OCI-LY7 (cell line): Measurements from ENCODE around the gene ZNF775. TPM values are rescaled to one million over a fixed set of nuclear protein-coding genes. Genes with fewer than 3 reads are reported as not detected.

Experiments
- BruUV-seq: library from RNA; stranded (reverse); fragments of 400-500 nt; replicated peaks from 2 replicates; lab custom pipeline; 2021; lab: Mats Ljungman, UMichigan
- CTCF ChIA-PET: fragments of 300-600 bp; sonication (Branson Sonifier 250); formaldehyde crosslinking; loops from one replicate; lab custom pipeline; 2022; ENCODE audit warnings: antibody characterized with exemption; ENCODE audit not compliant: unreplicated experiment; lab: Charles Lee
- POLR2A ChIA-PET: fragments of 300-600 bp; sonication (Branson Sonifier 250); formaldehyde crosslinking; loops from one replicate; lab custom pipeline; 2022; ENCODE audit warnings: antibody characterized with exemption; lab: Charles Lee
- DNase-seq: peaks from one replicate; pipeline ENCODE4 v3.0.0-alpha.2; 2015; ENCODE audit warnings: low spot score
- H2AFZ ChIP-seq: fragments of 200-600 bp; sonication (generic), shearing (Covaris generic); 2 replicates; pipeline ENCODE4 v1.6.1; 2014; ENCODE audit warnings: mild to moderate bottlenecking, antibody characterized with exemption, low read length, moderate library complexity
- H3K27ac ChIP-seq: fragments of 200-600 bp; sonication (generic); 2 replicates; pipeline ENCODE4 v1.5.1; 2014; ENCODE audit warnings: mixed run types, low read depth, mild to moderate bottlenecking, moderate library complexity, low read length, inconsistent platforms; ENCODE audit not compliant: poor library complexity, severe bottlenecking
- H3K36me3 ChIP-seq: fragments of 200-600 bp; sonication (generic); 2 replicates; pipeline ENCODE4 v1.6.1; 2014; ENCODE audit warnings: mild to moderate bottlenecking, antibody characterized with exemption, low read length, moderate library complexity, mixed read lengths; ENCODE audit not compliant: insufficient read depth
- H3K4me1 ChIP-seq: fragments of 200-600 bp; sonication (generic); 2 replicates; pipeline ENCODE4 v1.5.1; 2014; ENCODE audit warnings: mild to moderate bottlenecking, low read length; ENCODE audit not compliant: insufficient read depth, poor library complexity, severe bottlenecking
- H3K4me2 ChIP-seq: fragments of 200-600 bp; sonication (generic); 2 replicates; pipeline ENCODE4 v1.6.1; 2014; ENCODE audit warnings: mild to moderate bottlenecking, low read length
- H3K4me3 ChIP-seq: fragments of 200-600 bp; sonication (generic); 2 replicates; pipeline ENCODE4 v1.5.1; 2014; ENCODE audit warnings: mild to moderate bottlenecking, low read depth, low read length; ENCODE audit not compliant: poor library complexity, severe bottlenecking
- H3K79me2 ChIP-seq: fragments of 200-600 bp; sonication (generic); 2 replicates; pipeline ENCODE4 v1.6.1; 2016; ENCODE audit warnings: low read depth, mild to moderate bottlenecking, low read length, moderate library complexity, mixed read lengths; ENCODE audit not compliant: insufficient read depth
- H3K9me2 ChIP-seq: fragments of 200-600 bp; sonication (generic); 2 replicates; pipeline ENCODE4 v1.6.1; 2016; ENCODE audit warnings: mild to moderate bottlenecking, low read length, mixed read lengths; ENCODE audit not compliant: insufficient read depth
- H3K9me3 ChIP-seq: fragments of 200-600 bp; sonication (generic); 2 replicates; pipeline ENCODE4 v1.6.1; 2014; ENCODE audit warnings: mild to moderate bottlenecking, mixed run types, low read length, mixed read lengths
- H4K20me1 ChIP-seq: fragments of 200-600 bp; sonication (generic); 2 replicates; pipeline ENCODE4 v1.6.1; 2014; ENCODE audit warnings: mild to moderate bottlenecking, antibody characterized with exemption, low read length, moderate library complexity, mixed read lengths; ENCODE audit not compliant: insufficient read depth
- CTCF ChIP-seq: fragments of 200-600 bp; sonication (generic); conservative IDR thresholded peaks from 2 replicates; pipeline ENCODE4 v1.5.1; 2014; ENCODE audit warnings: mild to moderate bottlenecking, antibody characterized with exemption, low read length, moderate library complexity, mixed read lengths
- EZH2phosphoT487 ChIP-seq: fragments of 200-600 bp; sonication (generic); IDR thresholded peaks from 2 replicates; pipeline ENCODE4 v1.6.1; 2018; ENCODE audit warnings: low read depth, borderline replicate concordance, mild to moderate bottlenecking, mixed run types, antibody characterized with exemption, low read length, moderate library complexity, mixed read lengths
- intact Hi-C: fragments of 100-400 bp; cut with micrococcal nuclease; formaldehyde crosslinking; loops from one replicate; pipeline ENCODE4 v1.10.0; 2022; ENCODE audit not compliant: unreplicated experiment
- total RNA-seq, 2 experiments: library from RNA; depleted of rRNA in 1 of 2; stranded (reverse); fragments of >200 nt in 1 of 2; shearing (Covaris generic) in 1 of 2; gene quantifications; 2 replicates each; pipeline ENCODE4 v1.2.3, GENCODE V29; 2014 to 2022

Gene ZNF775
- total RNA-seq, 2 experiments from 2014 or later, result 4.7 to 6.5 TPM

GRCh38 chr7:150443793-150444540, 64.8 kb downstream of the ZNF775 start:
- H3K27ac ChIP-seq, result no peak overlapping the region
- H3K9me3 ChIP-seq, result no peaks in the 10 kb centered on the region
- no peak for TF ChIP-seq CTCF
- no peak for TF ChIP-seq EZH2phosphoT487
- no peaks in the 10 kb centered on the region for H4K20me1 ChIP-seq
- no peaks in the 10 kb centered on the region for H3K79me2 ChIP-seq
- no TSS peak for BruUV-seq
- H3K4me3 ChIP-seq, result no peak overlapping the region
- H3K4me1 ChIP-seq, result no peaks in the 10 kb centered on the region
- CTCF ChIA-PET, result no interaction called here
- H3K36me3 ChIP-seq, result no peaks in the 10 kb centered on the region
- H2AFZ ChIP-seq, result no peak overlapping the region
- POLR2A ChIA-PET, result no interaction called here
- DNase-seq, result no peak
- H3K4me2 ChIP-seq, result no peak overlapping the region
- no peaks in the 10 kb centered on the region for H3K9me2 ChIP-seq
- intact Hi-C loops, result no loop called here

- H3K9me3 ChIP-seq, result no peaks in the 10 kb centered on the region
- no peaks in the 10 kb centered on the region for H3K79me2 ChIP-seq
- POLR2A ChIA-PET, result no interaction called here
- BruUV-seq, result no TSS peak
- no peaks in the 10 kb centered on the region for H3K9me2 ChIP-seq
- H4K20me1 ChIP-seq, result no peaks in the 10 kb centered on the region
- H3K4me2 ChIP-seq, result no peak overlapping the region
- no peak for TF ChIP-seq EZH2phosphoT487
- TF ChIP-seq CTCF, result no peak
- H3K27ac ChIP-seq, result no peak overlapping the region
- no peak overlapping the region for H3K4me3 ChIP-seq
- CTCF ChIA-PET, result interaction anchor here (0.7 kb wide), 1 partner anchor 9 kb away, joined by 3 read pairs; no protein-coding TSS in a partner anchor
- H3K36me3 ChIP-seq, result no peaks in the 10 kb centered on the region
- intact Hi-C loops, result loop anchor here (5.0 kb wide), 2 partner anchors 117 to 312 kb away; no protein-coding TSS in a partner anchor
- no peaks in the 10 kb centered on the region for H3K4me1 ChIP-seq
- no peak overlapping the region for H2AFZ ChIP-seq
- DNase-seq, result no peak
Measured at GRCh38 chr7:150444674-150445365, 65.7 kb downstream of the ZNF775 start.
